ENCODE data around the gene SEMA4D.

SEMA4D gene

GRCh38 chr9:89364666-89365531 is 133.0 kb downstream of the SEMA4D start:
- no peak for DNase-seq

GRCh38 chr9:89363921-89364665 is 133.8 kb downstream of the SEMA4D start:
- DNase-seq: no peak

- DNase-seq: no peak
These were observed 134.6 kb downstream of the SEMA4D start for GRCh38 chr9:89363311-89363670.

GRCh38 chr9:89362647-89363310 is 135.1 kb downstream of the SEMA4D start:
- DNase-seq: no peak

- DNase-seq: no peak
These were observed 135.9 kb downstream of the SEMA4D start for GRCh38 chr9:89361816-89362646.

GRCh38 chr9:89361031-89361430 is 136.9 kb downstream of the SEMA4D start:
- DNase-seq: no peak

- DNase-seq: no peak
These were observed 137.4 kb downstream of the SEMA4D start for GRCh38 chr9:89360465-89360864.

GRCh38 chr9:89359751-89360261 is 138.1 kb downstream of the SEMA4D start:
- no peak for DNase-seq

GRCh38 chr9:89358985-89359384 is 138.9 kb downstream of the SEMA4D start:
- DNase-seq: no peak

GRCh38 chr9:89358376-89358916 is 139.5 kb downstream of the SEMA4D start:
- no peak for DNase-seq

- no peak for DNase-seq
These were observed 140.3 kb downstream of the SEMA4D start for GRCh38 chr9:89357331-89358197.

GRCh38 chr9:89356782-89357181 is 141.1 kb downstream of the SEMA4D start:
- no peak for DNase-seq

- no peak for DNase-seq
These were observed 143.4 kb downstream of the SEMA4D start for GRCh38 chr9:89354471-89354870.

- DNase-seq: no peak
These were observed 143.9 kb downstream of the SEMA4D start for GRCh38 chr9:89353989-89354388.

- no peak for DNase-seq
These were observed 144.9 kb downstream of the SEMA4D start for GRCh38 chr9:89352874-89353649.

GRCh38 chr9:89352451-89352850 is 145.5 kb downstream of the SEMA4D start:
- DNase-seq: no peak

GRCh38 chr9:89351584-89352300 is 146.2 kb downstream of the SEMA4D start:
- DNase-seq: peak in 2 of 4 experiments; percentile 44 to 52

GRCh38 chr9:89350988-89351557 is 146.8 kb downstream of the SEMA4D start:
- no peak for DNase-seq

GRCh38 chr9:89349607-89350006 is 148.3 kb downstream of the SEMA4D start:
- DNase-seq: no peak

Measured in suppressor macrophage (primary cell).